HAP-1 (cell line): Measurements from ENCODE around the gene ELMOD3.
"Not testable (repeated sequence)": the region's sequence is repeated elsewhere in the genome, so short reads cannot be mapped to it uniquely, and the experiment has no call there.

Experiments used
- DNase-seq, 2 experiments: peaks; one replicate each; pipeline ENCODE4 v3.0.0-alpha.2; 2016 to 2020; ENCODE audit warnings: low spot score in 2 of 2
- H3K27me3 ChIP-seq: fragments of 250-450 bp; sonication (Bioruptor Pico); 2 replicates; pipeline ENCODE4 v1.5.1; 2020; ENCODE audit warnings: low read depth, mild to moderate bottlenecking, moderate library complexity
- H3K36me3 ChIP-seq: fragments of 250-450 bp; sonication (Bioruptor Pico); replicated peaks from 2 replicates; pipeline ENCODE4 v1.5.1; 2020; ENCODE audit warnings: mild to moderate bottlenecking
- H3K4me1 ChIP-seq: fragments of 250-450 bp; sonication (Bioruptor Pico); 2 replicates; pipeline ENCODE4 v1.5.1; 2020; ENCODE audit warnings: mild to moderate bottlenecking
- H3K4me3 ChIP-seq: fragments of 250-450 bp; sonication (Bioruptor Pico); 2 replicates; pipeline ENCODE4 v1.5.1; 2020; ENCODE audit warnings: mild to moderate bottlenecking, moderate library complexity
- H3K9me3 ChIP-seq: fragments of 250-450 bp; sonication (Bioruptor Pico); 2 replicates; pipeline ENCODE4 v1.5.1; 2020; ENCODE audit warnings: mild to moderate bottlenecking, moderate library complexity
- in situ Hi-C: fragments of 300-500 bp; cut with MboI; formaldehyde crosslinking; loops from 3 replicates; pipeline ENCODE4 v1.14.3; 2020; ENCODE audit warnings: low sequenced_read_pairs, inconsistent platforms, mixed read lengths

Gene ELMOD3

GRCh38 chr2:85323988-85324367 lies 30.6 kb upstream of the ELMOD3 start:
- H3K27me3 ChIP-seq, H3K9me3 ChIP-seq, H3K4me3 ChIP-seq, DNase-seq: not testable (repeated sequence)
- in situ Hi-C loops, result loop anchor here (25.0 kb wide), 1 partner anchor 837 kb away; no protein-coding TSS in a partner anchor
- Histone ChIP-seq H3K36me3 (peaks cover 59% of the 10 kb centered on the region), H3K4me1 (peaks cover 11% of the 10 kb centered on the region)

GRCh38 chr2:85324639-85325465 lies 29.7 kb upstream of the ELMOD3 start:
- in situ Hi-C loops, result loop anchor here (25.0 kb wide), 1 partner anchor 838 kb away; no protein-coding TSS in a partner anchor
- no peak for DNase-seq
- Histone ChIP-seq H3K4me3 (peak overlapping the region; percentile 69), H3K9me3 (no peaks in the 10 kb centered on the region), H3K27me3 (no peaks in the 10 kb centered on the region), H3K36me3 (peaks cover 54% of the 10 kb centered on the region), H3K4me1 (peaks cover 15% of the 10 kb centered on the region)

- no peak for DNase-seq
- H3K4me1 ChIP-seq, result peaks cover 15% of the 10 kb centered on the region
- H3K9me3 ChIP-seq, result no peaks in the 10 kb centered on the region
- peak overlapping the region; percentile 69 for H3K4me3 ChIP-seq
- peaks cover 50% of the 10 kb centered on the region for H3K36me3 ChIP-seq
- in situ Hi-C loops, result no loop called here
- no peaks in the 10 kb centered on the region for H3K27me3 ChIP-seq
These were observed 29.1 kb upstream of the ELMOD3 start for GRCh38 chr2:85325466-85325811.

GRCh38 chr2:85326406-85327159 lies 28.0 kb upstream of the ELMOD3 start:
- Histone ChIP-seq H3K4me1 (peaks cover 15% of the 10 kb centered on the region), H3K4me3 (peak overlapping the region; percentile 69), H3K36me3 (peaks cover 38% of the 10 kb centered on the region), H3K27me3 (no peaks in the 10 kb centered on the region), H3K9me3 (no peaks in the 10 kb centered on the region)
- no peak for DNase-seq
- in situ Hi-C loops, result no loop called here

- peaks cover 31% of the 10 kb centered on the region for H3K36me3 ChIP-seq
- in situ Hi-C loops, result no loop called here
- peak in 1 of 2 experiments; percentile 51 for DNase-seq
These were observed 27.3 kb upstream of the ELMOD3 start for GRCh38 chr2:85327160-85327821.

GRCh38 chr2:85327822-85328617 lies 26.5 kb upstream of the ELMOD3 start, which contains the start of gene TGOLN2:
Gene TGOLN2 (minus strand): TSS chr2:85327989. CDS start chr2:85327962, 27 bp downstream.
- peak; percentile 91 to 95 for DNase-seq
- H3K9me3 ChIP-seq, result no peaks in the 10 kb centered on the region; the same call in 1 of the 2 replicates
- H3K27me3 ChIP-seq, result no peaks in the 10 kb centered on the region
- peak within 1 kb of the TSS; percentile 69 for H3K4me3 ChIP-seq
- in situ Hi-C loops, result no loop called here
- H3K4me1 ChIP-seq, result peaks cover 15% of the 10 kb centered on the region
- peaks cover 26% of the 10 kb centered on the region for H3K36me3 ChIP-seq

More at GRCh38 chr2:85327160-85327821, 27.3 kb upstream of the ELMOD3 start:
- peaks cover 15% of the 10 kb centered on the region for H3K4me1 ChIP-seq
- H3K9me3 ChIP-seq, result no peaks in the 10 kb centered on the region
- no peaks in the 10 kb centered on the region for H3K27me3 ChIP-seq
- peak overlapping the region; percentile 69 for H3K4me3 ChIP-seq

GRCh38 chr2:85329181-85329651 lies 25.4 kb upstream of the ELMOD3 start:
- in situ Hi-C loops, result no loop called here
- DNase-seq, result no peak
- H3K4me1 ChIP-seq, result peaks cover 15% of the 10 kb centered on the region
- H3K4me3 ChIP-seq, result no peak overlapping the region; the same call in 1 of the 2 replicates
- no peaks in the 10 kb centered on the region; the same call in 1 of the 2 replicates for H3K9me3 ChIP-seq
- peaks cover 14% of the 10 kb centered on the region; the same call in 1 of the 2 replicates for H3K36me3 ChIP-seq
- H3K27me3 ChIP-seq, result no peaks in the 10 kb centered on the region

- H3K27me3 ChIP-seq, in situ Hi-C loops, H3K36me3 ChIP-seq, H3K9me3 ChIP-seq, DNase-seq, H3K4me3 ChIP-seq: not testable (repeated sequence)
- H3K4me1 ChIP-seq, result peaks cover 15% of the 10 kb centered on the region
These were observed 24.9 kb upstream of the ELMOD3 start for GRCh38 chr2:85329701-85330100.

GRCh38 chr2:85330839-85331636 lies 23.5 kb upstream of the ELMOD3 start:
- Histone ChIP-seq H3K4me3 (no peak overlapping the region), H3K9me3 (no peaks in the 10 kb centered on the region; the same call in 1 of the 2 replicates), H3K4me1 (peaks cover 11% of the 10 kb centered on the region), H3K27me3 (no peaks in the 10 kb centered on the region), H3K36me3 (peaks cover 3% of the 10 kb centered on the region; the same call in 1 of the 2 replicates)
- DNase-seq, result no peak
- in situ Hi-C loops, result no loop called here

- H3K9me3 ChIP-seq, H3K36me3 ChIP-seq, DNase-seq, in situ Hi-C loops, H3K27me3 ChIP-seq, H3K4me3 ChIP-seq: not testable (repeated sequence)
- H3K4me1 ChIP-seq, result peaks cover 14% of the 10 kb centered on the region
These were observed 20.7 kb upstream of the ELMOD3 start for GRCh38 chr2:85333877-85334276.

GRCh38 chr2:85334928-85335327 lies 19.6 kb upstream of the ELMOD3 start:
- in situ Hi-C loops, result no loop called here
- H3K9me3 ChIP-seq, result no peaks in the 10 kb centered on the region; the same call in none of the 2 replicates
- no peaks in the 10 kb centered on the region for H3K27me3 ChIP-seq
- H3K4me3 ChIP-seq, result no peak overlapping the region
- no peaks in the 10 kb centered on the region for H3K36me3 ChIP-seq
- H3K4me1 ChIP-seq, result peaks cover 9% of the 10 kb centered on the region
- no peak for DNase-seq
